GM11168 (cell line): Measurements from ENCODE around the gene ALDH3B1.

Experiments used
- in situ Hi-C: fragments of 300-500 bp; cut with MboI; formaldehyde crosslinking; loops from one replicate; pipeline ENCODE4 v1.12.0; 2022; ENCODE audit warnings: low sequenced_read_pairs; ENCODE audit not compliant: unreplicated experiment

The ALDH3B1 gene

GRCh38 chr11:68012044-68012842 is 2.1 kb downstream of the ALDH3B1 start:
- in situ Hi-C loops, result no loop called here

GRCh38 chr11:68012843-68013610 is 2.9 kb downstream of the ALDH3B1 start:
- in situ Hi-C loops, result no loop called here

GRCh38 chr11:68013611-68014156 is 3.6 kb downstream of the ALDH3B1 start:
- in situ Hi-C loops, result no loop called here

- in situ Hi-C loops, result no loop called here
These were observed 4.2 kb downstream of the ALDH3B1 start for GRCh38 chr11:68014157-68014946.

GRCh38 chr11:68014947-68015447 is 4.9 kb downstream of the ALDH3B1 start:
- in situ Hi-C loops, result no loop called here

GRCh38 chr11:68015467-68015866 is 5.3 kb downstream of the ALDH3B1 start:
- in situ Hi-C loops, result no loop called here

GRCh38 chr11:68016161-68016903 is 6.2 kb downstream of the ALDH3B1 start:
- in situ Hi-C loops, result no loop called here

- in situ Hi-C loops, result no loop called here
These were observed 7.0 kb downstream of the ALDH3B1 start for GRCh38 chr11:68016904-68017817.

GRCh38 chr11:68017980-68018729 is 8.0 kb downstream of the ALDH3B1 start:
- in situ Hi-C loops, result no loop called here

GRCh38 chr11:68018730-68019190 is 8.6 kb downstream of the ALDH3B1 start:
- in situ Hi-C loops, result no loop called here

GRCh38 chr11:68019486-68019885 is 9.4 kb downstream of the ALDH3B1 start:
- in situ Hi-C loops, result no loop called here

- in situ Hi-C loops, result no loop called here
These were observed 10.4 kb downstream of the ALDH3B1 start for GRCh38 chr11:68020575-68020974.

- in situ Hi-C loops, result no loop called here
These were observed 11.2 kb downstream of the ALDH3B1 start for GRCh38 chr11:68021167-68021787.

- in situ Hi-C loops, result no loop called here
These were observed 12.4 kb downstream of the ALDH3B1 start for GRCh38 chr11:68022531-68022930.

- in situ Hi-C loops, result no loop called here
These were observed 14.4 kb downstream of the ALDH3B1 start for GRCh38 chr11:68024508-68024907.

- in situ Hi-C loops, result no loop called here
These were observed 14.9 kb downstream of the ALDH3B1 start for GRCh38 chr11:68025047-68025446.

- in situ Hi-C loops, result no loop called here
These were observed 16.4 kb downstream of the ALDH3B1 start for GRCh38 chr11:68026391-68027105.
